Mucosa of descending colon (tissue), 3 donors: Measurements from ENCODE around the gene PAK5. TPM values are rescaled to one million over a fixed set of nuclear protein-coding genes. Genes with fewer than 3 reads are reported as not detected.

Experiments
- ATAC-seq: fragments of 200-7000 bp; cut with Tn5 transposase; one replicate; pipeline ENCODE4 v1.9.1; 2020; ENCODE audit warnings: mild to moderate bottlenecking, moderate library complexity
- DNase-seq, 3 donors: peaks; one replicate each; pipeline ENCODE4 v3.0.0-alpha.2; 2020
- H3K36me3 ChIP-seq: fragments of 200-600 bp; one replicate; pipeline ENCODE4 v1.8.0; 2021; ENCODE audit warnings: low read depth, mild to moderate bottlenecking
- H3K4me1 ChIP-seq: fragments of 200-600 bp; one replicate; pipeline ENCODE4 v1.8.0; 2021; ENCODE audit warnings: low read depth, mild to moderate bottlenecking
- H3K4me3 ChIP-seq: fragments of 200-600 bp; one replicate; pipeline ENCODE4 v1.8.0; 2021; ENCODE audit warnings: mild to moderate bottlenecking
- H3K9me3 ChIP-seq: fragments of 200-600 bp; one replicate; pipeline ENCODE4 v1.8.0; 2021; ENCODE audit warnings: mild to moderate bottlenecking
- CTCF ChIP-seq: fragments of 200-600 bp; IDR thresholded peaks from one replicate; pipeline ENCODE4 v1.8.0; 2022; ENCODE audit warnings: antibody characterized with exemption, mild to moderate bottlenecking
- intact Hi-C, 2 donors: fragments of 100-400 bp; cut with DNase I in 1 of 2; cut with micrococcal nuclease in 1 of 2; formaldehyde crosslinking; loops; one replicate each; pipeline versions ENCODE4 v1.11.0 to v1.11.1; 2022; cut with DNase I, micrococcal nuclease
- total RNA-seq, 3 donors: library from RNA; stranded (reverse); fragmentation: NEBNext Ultra II Directional in 2 of 3; extraction: Animal tissue kit (Norgen Biotek cat#: 25700) in 2 of 3; gene quantifications; one replicate each; pipeline versions ENCODE4 v1.2.1 to v1.2.4, GENCODE V29; 2021 to 2023
- donor health status: DM: no; HTN: no; CAD: no; lungs with moderate emphysema.
- donor health status: DM: no; HTN: no; CAD: no.
- donor health status: DM: no; HTN: yes; CAD: no.

PAK5 gene
- total RNA-seq, 3 donors from 2014 or later: 0.06 to 0.13 TPM; not detected in 1

- no peaks in the 10 kb centered on the region for H3K36me3 ChIP-seq
- ATAC-seq (no peak), DNase-seq (no peak)
- no peak for TF ChIP-seq CTCF
- intact Hi-C loops: no loop called here
- no peaks in the 10 kb centered on the region for H3K4me1 ChIP-seq
- H3K4me3 ChIP-seq: no peak overlapping the region
- H3K9me3 ChIP-seq: no peaks in the 10 kb centered on the region
These were observed 261.5 kb downstream of the PAK5 start for GRCh38 chr20:9577397-9577796.

DNA sequence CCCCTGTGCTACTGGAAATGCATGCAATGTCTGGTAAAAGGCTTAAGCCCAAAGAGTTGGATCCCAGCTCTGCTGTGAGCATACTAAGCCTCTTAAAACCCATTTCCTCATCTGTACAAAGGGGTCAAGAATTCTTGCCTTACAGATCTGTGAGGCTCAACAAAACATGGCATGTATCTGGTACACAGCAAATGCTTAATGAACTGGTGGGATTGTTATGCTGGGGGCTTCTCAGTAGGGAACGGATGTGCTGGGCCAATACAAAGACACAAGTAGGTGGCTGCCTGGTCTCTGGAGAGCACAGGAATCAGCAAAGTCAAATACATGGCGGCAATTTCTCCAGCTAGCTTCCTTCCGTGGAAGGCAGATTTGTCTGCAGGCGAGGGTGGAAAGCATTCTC lies 262.2 kb downstream of the PAK5 start:
- Histone ChIP-seq H3K36me3 (no peaks in the 10 kb centered on the region), H3K9me3 (no peaks in the 10 kb centered on the region), H3K4me3 (no peak overlapping the region), H3K4me1 (no peaks in the 10 kb centered on the region)
- intact Hi-C loops: no loop called here
- DNase-seq (no peak), ATAC-seq (no peak)
- TF ChIP-seq CTCF: no peak

GRCh38 chr20:9575836-9576235 lies 263.0 kb downstream of the PAK5 start:
- ATAC-seq (no peak), DNase-seq (no peak)
- Histone ChIP-seq H3K4me1 (no peaks in the 10 kb centered on the region), H3K36me3 (no peaks in the 10 kb centered on the region), H3K4me3 (no peak overlapping the region), H3K9me3 (no peaks in the 10 kb centered on the region)
- no peak for TF ChIP-seq CTCF
- intact Hi-C loops: no loop called here

- H3K9me3 ChIP-seq: no peaks in the 10 kb centered on the region
- ATAC-seq (no peak), DNase-seq (no peak)
- TF ChIP-seq CTCF: no peak
- H3K36me3 ChIP-seq: no peaks in the 10 kb centered on the region
- H3K4me3 ChIP-seq: no peak overlapping the region
- no peaks in the 10 kb centered on the region for H3K4me1 ChIP-seq
- intact Hi-C loops: no loop called here
These were observed 264.1 kb downstream of the PAK5 start for GRCh38 chr20:9574776-9575175.

- Histone ChIP-seq H3K4me1 (no peaks in the 10 kb centered on the region), H3K4me3 (no peak overlapping the region), H3K9me3 (no peaks in the 10 kb centered on the region), H3K36me3 (no peaks in the 10 kb centered on the region)
- intact Hi-C loops: no loop called here
- DNase-seq: no peak
- no peak for ATAC-seq
- no peak for TF ChIP-seq CTCF
These were observed 264.7 kb downstream of the PAK5 start for GRCh38 chr20:9574181-9574580.
